ENCODE measurements around the gene BARD1. TPM values are rescaled to one million over a fixed set of nuclear protein-coding genes. Genes with fewer than 3 reads are reported as not detected.

Gene BARD1
- total and polyA plus RNA-seq, 2 of the 13 experiments (the other 11 are each of a cell fraction or from before 2014, with no cell fraction given), result 5.3 to 30.4 TPM

DNA sequence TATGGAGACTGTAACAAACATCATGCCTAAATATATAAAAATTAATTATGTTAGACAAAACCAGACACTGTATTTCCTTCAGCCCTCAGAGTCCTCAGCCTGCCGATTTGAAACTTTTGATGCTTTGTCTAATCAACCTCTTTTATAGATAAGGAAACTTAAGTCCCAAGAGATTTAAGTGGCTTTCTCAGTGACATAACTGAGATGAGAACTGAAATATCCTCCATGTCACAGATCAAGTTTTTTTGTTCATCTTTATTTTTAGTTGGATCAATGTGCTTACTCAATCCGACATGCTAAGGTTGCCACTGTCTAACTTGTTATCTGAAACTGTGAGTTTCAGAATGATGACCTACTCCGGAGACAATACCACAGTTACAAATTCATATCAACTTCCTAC is 72.3 kb downstream of the BARD1 start:
- intact Hi-C loops (cut with micrococcal nuclease; ENCODE audit: unreplicated experiment) (no loop called here), in situ Hi-C loops (cut with HindIII; ENCODE audit: extremely low pct_ligation_motif_present, low pct_unique_long_range_greater_than_20kb) (no loop called here)
- Histone ChIP-seq H2AFZ (ENCODE audit: low read length) (no peak overlapping the region), H3K4me2 (ENCODE audit: low read depth, low read length) (no peak overlapping the region), H3K27ac (ENCODE audit: extremely low read length, insufficient read depth, low read length) (no peak overlapping the region), H3K36me3 (replicated peaks in 1 of 2; ENCODE audit: control insufficient read depth in 1 of 2, insufficient read depth in 2 of 2, low read length in 2 of 2) (no peaks in the 10 kb centered on the region; a peak in 1 of 5 replicates), H3K9me3 (ENCODE audit: low read length) (no peaks in the 10 kb centered on the region), H3K4me1 (ENCODE audit: insufficient read depth, low read length) (no peaks in the 10 kb centered on the region), H3K79me2 (ENCODE audit: insufficient read depth, low read length) (no peaks in the 10 kb centered on the region), H4K20me1 (ENCODE audit: insufficient read depth, low read length) (no peaks in the 10 kb centered on the region), H3K27me3 (ENCODE audit: control insufficient read depth in 1 of 2, insufficient read depth in 2 of 2, low read length in 2 of 2) (no peaks in the 10 kb centered on the region), H3K9ac (ENCODE audit: insufficient read depth, low read depth, low read length) (no peak overlapping the region), H3K4me3 (replicated peaks in 1 of 3; ENCODE audit: insufficient read depth in 1 of 3, low read depth in 2 of 3, low read length in 3 of 3) (no peak overlapping the region)
- FAIRE-seq (no peak), DNase-seq (ENCODE audit: low spot score) (no peak), ATAC-seq (no peak)
- WGBS (ENCODE audit: low lambda C conversion rate), result 97% methylated on average over 3 of the region's 3 CpGs
- TF ChIP-seq, protein P1, sequence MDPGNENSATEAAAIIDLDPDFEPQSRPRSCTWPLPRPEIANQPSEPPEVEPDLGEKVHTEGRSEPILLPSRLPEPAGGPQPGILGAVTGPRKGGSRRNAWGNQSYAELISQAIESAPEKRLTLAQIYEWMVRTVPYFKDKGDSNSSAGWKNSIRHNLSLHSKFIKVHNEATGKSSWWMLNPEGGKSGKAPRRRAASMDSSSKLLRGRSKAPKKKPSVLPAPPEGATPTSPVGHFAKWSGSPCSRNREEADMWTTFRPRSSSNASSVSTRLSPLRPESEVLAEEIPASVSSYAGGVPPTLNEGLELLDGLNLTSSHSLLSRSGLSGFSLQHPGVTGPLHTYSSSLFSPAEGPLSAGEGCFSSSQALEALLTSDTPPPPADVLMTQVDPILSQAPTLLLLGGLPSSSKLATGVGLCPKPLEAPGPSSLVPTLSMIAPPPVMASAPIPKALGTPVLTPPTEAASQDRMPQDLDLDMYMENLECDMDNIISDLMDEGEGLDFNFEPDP (CRISPR knock-in tag; conservative IDR thresholded peaks at IDR 0.05), result no peak
- TF ChIP-seq RXRB (CRISPR knock-in tag; IDR thresholded peaks at IDR 0.05; ENCODE audit: borderline replicate concordance) (no peak), E2F1 (CRISPR knock-in tag; IDR thresholded peaks at IDR 0.05) (no peak), RBFOX2 (IDR thresholded peaks at IDR 0.05; ENCODE audit: low read depth, low read length) (no peak), ELF4 (CRISPR knock-in tag; IDR thresholded peaks at IDR 0.05; ENCODE audit: borderline replicate concordance) (no peak), SP2 (CRISPR knock-in tag; IDR thresholded peaks at IDR 0.05) (no peak), NFRKB (IDR thresholded peaks at IDR 0.05) (no peak), HES4 (CRISPR knock-in tag; IDR thresholded peaks at IDR 0.05; ENCODE audit: borderline replicate concordance) (no peak), TOPORS (CRISPR knock-in tag; IDR thresholded peaks at IDR 0.05) (no peak), ZNF577 (CRISPR knock-in tag; IDR thresholded peaks at IDR 0.05; ENCODE audit: borderline replicate concordance, low read depth) (no peak), ZNF318 (CRISPR knock-in tag; IDR thresholded peaks at IDR 0.05) (no peak)
- BruUV-seq (replicated peaks), result no TSS peak
- CTCF ChIA-PET (ENCODE audit: low intra/inter-chr PET ratio, low total read pairs), result no interaction called here
- POLR2A ChIA-PET, result no interaction called here
